ENCODE measurements around the gene SDS.

GRCh38 chr12:113390064-113391043 is 13.3 kb downstream of the SDS start:
- TF ChIP-seq POLR2A (IDR thresholded peaks at IDR 0.05; ENCODE audit: extremely low read depth, insufficient read length) (no peak), MYC (IDR thresholded peaks at IDR 0.05; ENCODE audit: low read depth, low read length) (no peak)
- TF ChIP-seq, protein P1, sequence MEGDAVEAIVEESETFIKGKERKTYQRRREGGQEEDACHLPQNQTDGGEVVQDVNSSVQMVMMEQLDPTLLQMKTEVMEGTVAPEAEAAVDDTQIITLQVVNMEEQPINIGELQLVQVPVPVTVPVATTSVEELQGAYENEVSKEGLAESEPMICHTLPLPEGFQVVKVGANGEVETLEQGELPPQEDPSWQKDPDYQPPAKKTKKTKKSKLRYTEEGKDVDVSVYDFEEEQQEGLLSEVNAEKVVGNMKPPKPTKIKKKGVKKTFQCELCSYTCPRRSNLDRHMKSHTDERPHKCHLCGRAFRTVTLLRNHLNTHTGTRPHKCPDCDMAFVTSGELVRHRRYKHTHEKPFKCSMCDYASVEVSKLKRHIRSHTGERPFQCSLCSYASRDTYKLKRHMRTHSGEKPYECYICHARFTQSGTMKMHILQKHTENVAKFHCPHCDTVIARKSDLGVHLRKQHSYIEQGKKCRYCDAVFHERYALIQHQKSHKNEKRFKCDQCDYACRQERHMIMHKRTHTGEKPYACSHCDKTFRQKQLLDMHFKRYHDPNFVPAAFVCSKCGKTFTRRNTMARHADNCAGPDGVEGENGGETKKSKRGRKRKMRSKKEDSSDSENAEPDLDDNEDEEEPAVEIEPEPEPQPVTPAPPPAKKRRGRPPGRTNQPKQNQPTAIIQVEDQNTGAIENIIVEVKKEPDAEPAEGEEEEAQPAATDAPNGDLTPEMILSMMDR (IDR thresholded peaks at IDR 0.05; ENCODE audit: low read depth, low read length) = no peak
- TF ChIP-seq, protein P2, sequence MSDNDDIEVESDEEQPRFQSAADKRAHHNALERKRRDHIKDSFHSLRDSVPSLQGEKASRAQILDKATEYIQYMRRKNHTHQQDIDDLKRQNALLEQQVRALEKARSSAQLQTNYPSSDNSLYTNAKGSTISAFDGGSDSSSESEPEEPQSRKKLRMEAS (IDR thresholded peaks at IDR 0.05; ENCODE audit: low read depth, low read length) = no peak

All from NB4 (cell line).